GM18511 (cell line): ENCODE results near the gene MARCHF9.

Experiments used
- ATAC-seq: cut with Tn5 transposase; IDR thresholded peaks from one replicate; pipeline ENCODE4 v1.9.1; 2021; ENCODE audit warnings: mild to moderate bottlenecking, moderate library complexity; ENCODE audit not compliant: unreplicated experiment

MARCHF9 gene

GRCh38 chr12:57737467-57738460 lies 17.1 kb upstream of the MARCHF9 start:
- ATAC-seq, result no peak

- no peak for ATAC-seq
Observed at GRCh38 chr12:57738661-57739237, 16.2 kb upstream of the MARCHF9 start, which contains the start of gene AGAP2. Gene AGAP2 (minus strand): TSS chr12:57738742. CDS start chr12:57738246, 496 bp downstream.

GRCh38 chr12:57739387-57739786 lies 15.5 kb upstream of the MARCHF9 start:
- no peak for ATAC-seq

GRCh38 chr12:57739914-57740538 lies 14.9 kb upstream of the MARCHF9 start:
- ATAC-seq, result no peak

GRCh38 chr12:57740656-57741412 lies 14.1 kb upstream of the MARCHF9 start:
- ATAC-seq, result peak; percentile 47

- no peak for ATAC-seq
Observed at GRCh38 chr12:57741413-57741789, 13.5 kb upstream of the MARCHF9 start.

- peak; percentile 66 for ATAC-seq
Observed at GRCh38 chr12:57741844-57742738, 12.8 kb upstream of the MARCHF9 start.

GRCh38 chr12:57743769-57744168 lies 11.1 kb upstream of the MARCHF9 start:
- no peak for ATAC-seq

- peak; percentile 43 for ATAC-seq
Observed at GRCh38 chr12:57744194-57744776, 10.6 kb upstream of the MARCHF9 start.

- ATAC-seq, result peak; percentile 86
Observed at GRCh38 chr12:57744777-57745484, 10.0 kb upstream of the MARCHF9 start, which contains the start of gene TSPAN31. Gene TSPAN31 (plus strand): TSS chr12:57745039. CDS start chr12:57745155, 116 bp downstream.

- ATAC-seq, result no peak
Observed at GRCh38 chr12:57745485-57745881, 9.4 kb upstream of the MARCHF9 start.

GRCh38 chr12:57746025-57746424 lies 8.9 kb upstream of the MARCHF9 start:
- no peak for ATAC-seq

- no peak for ATAC-seq
Observed at GRCh38 chr12:57749061-57749460, 5.8 kb upstream of the MARCHF9 start.

GRCh38 chr12:57750561-57751431 lies 4.1 kb upstream of the MARCHF9 start:
- no peak for ATAC-seq

GRCh38 chr12:57751432-57751787 lies 3.5 kb upstream of the MARCHF9 start:
- ATAC-seq, result no peak

- peak; percentile 67 for ATAC-seq
Observed at GRCh38 chr12:57751788-57752667, 2.9 kb upstream of the MARCHF9 start, which contains the start of gene CDK4. Gene CDK4 (minus strand): TSS chr12:57752310. CDS start chr12:57751717, 593 bp downstream.

- no peak for ATAC-seq
Observed at GRCh38 chr12:57752668-57753000, 2.3 kb upstream of the MARCHF9 start.
